ENCODE measurements around the gene LSM3. TPM values are rescaled to one million over a fixed set of nuclear protein-coding genes. Genes with fewer than 3 reads are reported as not detected.

LSM3 gene
- total and polyA plus RNA-seq, 2 of the 4 experiments (the other 2 are of a cell fraction) = 3.4 to 11.5 TPM

DNA sequence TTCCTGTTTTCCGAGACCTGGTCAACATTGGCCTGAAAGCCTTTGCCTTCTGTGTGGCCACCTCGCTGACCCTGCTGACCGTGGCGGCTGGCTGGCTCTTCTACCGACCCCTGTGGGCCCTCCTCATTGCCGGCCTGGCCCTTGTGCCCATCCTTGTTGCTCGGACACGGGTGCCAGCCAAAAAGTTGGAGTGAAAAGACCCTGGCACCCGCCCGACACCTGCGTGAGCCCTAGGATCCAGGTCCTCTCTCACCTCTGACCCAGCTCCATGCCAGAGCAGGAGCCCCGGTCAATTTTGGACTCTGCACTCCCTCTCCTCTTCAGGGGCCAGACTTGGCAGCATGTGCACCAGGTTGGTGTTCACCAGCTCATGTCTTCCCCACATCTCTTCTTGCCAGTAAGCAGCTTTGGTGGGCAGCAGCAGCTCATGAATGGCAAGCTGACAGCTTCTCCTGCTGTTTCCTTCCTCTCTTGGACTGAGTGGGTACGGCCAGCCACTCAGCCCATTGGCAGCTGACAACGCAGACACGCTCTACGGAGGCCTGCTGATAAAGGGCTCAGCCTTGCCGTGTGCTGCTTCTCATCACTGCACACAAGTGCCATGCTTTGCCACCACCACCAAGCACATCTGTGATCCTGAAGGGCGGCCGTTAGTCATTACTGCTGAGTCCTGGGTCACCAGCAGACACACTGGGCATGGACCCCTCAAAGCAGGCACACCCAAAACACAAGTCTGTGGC lies 36.8 kb upstream of the LSM3 start:
- Histone ChIP-seq H4K8ac (ENCODE audit: low read depth in 2 of 2, low read length in 2 of 2) (no peak overlapping the region), H4K5ac (ENCODE audit: low read depth, low read length) (0 out of 2 replicates have a peak overlapping the region, but pooled peaks have one; percentile 31), H2AK5ac (ENCODE audit: low read depth, low read length) (peak overlapping the region; percentile 7; the same call in 1 of the 2 replicates), H3K4ac (ENCODE audit: low read depth, low read length) (peak overlapping the region; percentile 51; the same call in 1 of the 2 replicates), H3K23ac (ENCODE audit: low read depth, low read length) (no peak overlapping the region; the same call in 1 of the 2 replicates), H4K20me1 (ENCODE audit: insufficient read depth, low read length) (peaks cover 7% of the 10 kb centered on the region), H2AFZ (replicated peaks; ENCODE audit: low read length, poor library complexity) (no peak overlapping the region), H4K91ac (ENCODE audit: insufficient read depth, low read depth, low read length) (peak overlapping the region; percentile 49), H3K27me3 (ENCODE audit: control insufficient read depth, insufficient read depth, low read length) (no peaks in the 10 kb centered on the region), H3K9ac (ENCODE audit: low read depth, low read length) (no peak overlapping the region), H3K9me3 (ENCODE audit: control insufficient read depth, insufficient read depth, low read length) (no peaks in the 10 kb centered on the region), H2BK5ac (ENCODE audit: low read depth, low read length, poor library complexity, severe bottlenecking) (no peak overlapping the region), H2BK20ac (ENCODE audit: low read depth, low read length) (no peak overlapping the region), H3K56ac (ENCODE audit: extremely low read depth, insufficient read depth, low read length) (no peak overlapping the region), H2BK120ac (ENCODE audit: low read depth, low read length) (peak overlapping the region; percentile 55; the same call in 1 of the 2 replicates), H3K18ac (ENCODE audit: low read depth, low read length) (peak overlapping the region; percentile 23), H3K4me2 (ENCODE audit: low read depth, low read length) (no peak overlapping the region), H3K79me1 (ENCODE audit: low read depth in 1 of 2, low read length in 2 of 2) (peaks cover 2 to 19% of the 10 kb centered on the region in 2 experiments; a peak in 2 of 4 replicates), H3K4me3 (ENCODE audit: insufficient read depth, low read depth, low read length) (no peak overlapping the region), H3K4me1 (ENCODE audit: control insufficient read depth, insufficient read depth, low read length) (peaks cover 29% of the 10 kb centered on the region), H3K36me3 (ENCODE audit: control insufficient read depth, insufficient read depth, low read length) (peaks cover 59% of the 10 kb centered on the region), H2AK9ac (replicated peaks; ENCODE audit: low read depth, low read length, poor library complexity) (peak overlapping the region; percentile 53), H3K27ac (ENCODE audit: insufficient read depth, low read length) (peak overlapping the region; percentile 60; the same call in 1 of the 2 replicates), H3K9me1 (ENCODE audit: insufficient read depth, low read length) (peaks cover 28% of the 10 kb centered on the region; the same call in 1 of the 2 replicates), H3K14ac (replicated peaks; ENCODE audit: low read depth, low read length) (no peak overlapping the region), H2BK15ac (ENCODE audit: low read depth, low read length) (peak overlapping the region; percentile 26; the same call in 1 of the 3 replicates)
- BruUV-seq (replicated peaks) = no TSS peak
- 95% methylated on average over 9 of the region's 19 CpGs; no CpG with 5 or more reads in 1 of the 2 experiments for WGBS, 2 experiments (ENCODE audit: extremely low coverage in 2 of 2, insufficient read length in 1 of 2)
- dilution Hi-C loops (cut with HindIII; ENCODE audit: low sequenced_read_pairs, unreplicated experiment) (no loop called here), intact Hi-C loops (cut with micrococcal nuclease) (no loop called here), in situ Hi-C loops (cut with MboI; ENCODE audit: low sequenced_read_pairs) (loop anchor here (25.0 kb wide), 1 partner anchor 104 kb away; no protein-coding TSS in a partner anchor)
- TF ChIP-seq RAD21 (IDR thresholded peaks at IDR 0.05; ENCODE audit: low read length) = no peak
- no peak for TF ChIP-seq FOS (IDR thresholded peaks at IDR 0.05; ENCODE audit: low read depth, low read length)
- no peak for TF ChIP-seq RFX5 (IDR thresholded peaks at IDR 0.05; ENCODE audit: low read depth, low read length)
- TF ChIP-seq MAZ (IDR thresholded peaks at IDR 0.05; ENCODE audit: borderline replicate concordance, low read depth, low read length) = no peak
- TF ChIP-seq CEBPB (IDR thresholded peaks at IDR 0.05; ENCODE audit: low read depth, low read length) = no peak
- TF ChIP-seq SMC3 (IDR thresholded peaks at IDR 0.05; ENCODE audit: low read depth, low read length) = no peak
- no peak for TF ChIP-seq MXI1 (IDR thresholded peaks at IDR 0.05; ENCODE audit: borderline replicate concordance, low read depth, low read length)
- POLR2A ChIA-PET (ENCODE audit: unreplicated experiment) = no interaction called here
- ATAC-seq (ENCODE audit: low read depth) = no peak
- no peak for DNase-seq
- CTCF ChIA-PET = interaction anchor here (0.7 kb wide), 1 partner anchor 94 kb away, joined by 3 read pairs; no protein-coding TSS in a partner anchor
